GM23338 (cell line): ENCODE data around the gene CACTIN. TPM values are rescaled to one million over a fixed set of nuclear protein-coding genes. Genes with fewer than 3 reads are reported as not detected.

ENCODE experiments used
- ATAC-seq: fragments of 200-7000 bp; cut with Tn5 transposase; 3 replicates; pipeline ENCODE4 v1.9.1; 2020
- DNase-seq: peaks from one replicate; pipeline ENCODE4 v3.0.0-alpha.2; 2015; ENCODE audit warnings: low spot score
- H2AFZ ChIP-seq: fragments of 200-600 bp; sonication (generic); 2 replicates; pipeline ENCODE4 v1.8.0; 2016; ENCODE audit warnings: antibody characterized with exemption, mild to moderate bottlenecking, moderate library complexity
- H3F3A ChIP-seq: fragments of 200-600 bp; sonication (generic); replicated peaks from 2 replicates; pipeline ENCODE4 v1.8.0; 2017; ENCODE audit warnings: antibody characterized with exemption, mixed run types, low read depth
- H3K27ac ChIP-seq: fragments of 200-600 bp; sonication (generic); 2 replicates; pipeline ENCODE4 v1.6.1; 2016; ENCODE audit warnings: low read depth
- H3K27me3 ChIP-seq: fragments of 200-600 bp; sonication (generic); 2 replicates; pipeline ENCODE4 v1.8.0; 2016; ENCODE audit warnings: mild to moderate bottlenecking, mixed run types, moderate library complexity; ENCODE audit not compliant: insufficient read depth
- H3K36me3 ChIP-seq: fragments of 200-600 bp; sonication (generic); 2 replicates; pipeline ENCODE4 v1.8.0; 2016; ENCODE audit warnings: mild to moderate bottlenecking; ENCODE audit not compliant: insufficient read depth
- H3K4me1 ChIP-seq: fragments of 200-600 bp; sonication (generic); 2 replicates; pipeline ENCODE4 v1.8.0; 2016; ENCODE audit warnings: mild to moderate bottlenecking, moderate library complexity; ENCODE audit not compliant: insufficient read depth
- H3K4me2 ChIP-seq: fragments of 200-600 bp; sonication (generic); 2 replicates; pipeline ENCODE4 v1.7.1; 2017; ENCODE audit warnings: mixed run types
- H3K4me3 ChIP-seq: fragments of 200-600 bp; sonication (generic); 2 replicates; pipeline ENCODE4 v1.6.1; 2016; ENCODE audit warnings: mixed run types
- H3K79me2 ChIP-seq: fragments of 200-600 bp; sonication (generic); replicated peaks from 2 replicates; pipeline ENCODE4 v1.8.0; 2017; ENCODE audit warnings: mild to moderate bottlenecking; ENCODE audit not compliant: insufficient read depth
- H3K9me2 ChIP-seq: fragments of 200-600 bp; sonication (generic); 2 replicates; pipeline ENCODE4 v1.8.0; 2017; ENCODE audit not compliant: insufficient read depth
- H4K20me1 ChIP-seq: fragments of 200-600 bp; sonication (generic); replicated peaks from 2 replicates; pipeline ENCODE4 v1.8.0; 2017; ENCODE audit warnings: mild to moderate bottlenecking; ENCODE audit not compliant: insufficient read depth
- H3K27ac Mint-ChIP-seq: 2 replicates; pipeline ENCODE4 v1.8.0; 2020; ENCODE audit warnings: inconsistent platforms, mild to moderate bottlenecking, moderate library complexity, mixed read lengths
- H3K27me3 Mint-ChIP-seq: 3 replicates; pipeline ENCODE4 v1.8.0; 2022; ENCODE audit warnings: low read depth, mild to moderate bottlenecking, moderate library complexity, mixed read lengths, inconsistent platforms; ENCODE audit not compliant: insufficient read depth, poor library complexity
- H3K36me3 Mint-ChIP-seq: 3 replicates; pipeline ENCODE4 v1.8.0; 2021; ENCODE audit warnings: low read depth, mild to moderate bottlenecking, inconsistent platforms, moderate library complexity, mixed read lengths
- H3K4me1 Mint-ChIP-seq: 3 replicates; pipeline ENCODE4 v1.8.0; 2020; ENCODE audit warnings: mild to moderate bottlenecking, inconsistent platforms, mixed read lengths
- H3K4me3 Mint-ChIP-seq: 3 replicates; pipeline ENCODE4 v1.8.0; 2021; ENCODE audit warnings: moderate library complexity, mild to moderate bottlenecking, inconsistent platforms, mixed read lengths
- H3K9me3 Mint-ChIP-seq: 3 replicates; pipeline ENCODE4 v1.8.0; 2020; ENCODE audit warnings: moderate library complexity, mild to moderate bottlenecking, inconsistent platforms, mixed read lengths
- CTCF ChIP-seq, 2 experiments: fragments of 200-600 bp in 1 of 2; sonication (generic) in 1 of 2; conservative IDR thresholded peaks; 2 replicates each; pipeline versions ENCODE4 v1.5.1 to v1.6.1; 2016 to 2017; ENCODE audit warnings: antibody characterized with exemption in 2 of 2, low read depth in 2 of 2, mild to moderate bottlenecking in 2 of 2, moderate library complexity in 1 of 2
- ETS1 ChIP-seq: IDR thresholded peaks from 2 replicates; pipeline ENCODE4 v1.6.1; 2016; ENCODE audit warnings: antibody characterized with exemption
- EZH2phosphoT487 ChIP-seq: fragments of 200-600 bp; sonication (generic); IDR thresholded peaks from one replicate; pipeline ENCODE4 v1.8.1; 2018; ENCODE audit warnings: antibody characterized with exemption; ENCODE audit not compliant: unreplicated experiment
- JUNB ChIP-seq: IDR thresholded peaks from one replicate; pipeline ENCODE4 v1.6.1; 2016; ENCODE audit warnings: antibody characterized with exemption; ENCODE audit not compliant: unreplicated experiment
- ZNF114 ChIP-seq: fragments of 250-450 bp; sonication (Bioruptor Pico); IDR thresholded peaks from 2 replicates; pipeline ENCODE4 v1.5.0; 2020; ENCODE audit warnings: mild to moderate bottlenecking, moderate library complexity
- ZNF331 ChIP-seq: fragments of 250-450 bp; sonication (Bioruptor Pico); IDR thresholded peaks from 2 replicates; pipeline ENCODE4 v1.5.0; 2020; ENCODE audit warnings: low read depth, mild to moderate bottlenecking, moderate library complexity
- polyA plus RNA-seq: library from polyadenylated mRNA; unstranded; fragments of >200 nt; fragmentation: Nextera tagmentation; extraction: Ambion mirVana; gene quantifications from 2 replicates; pipeline ENCODE4 v1.2.1, GENCODE V29; 2016
- total RNA-seq: library from RNA; depleted of rRNA; stranded (reverse); fragments of >200 nt; shearing (Covaris generic); gene quantifications from 2 replicates; pipeline ENCODE4 v1.2.3, GENCODE V29; 2014

Gene CACTIN
- total and polyA plus RNA-seq, 2 experiments from 2014 or later: 14.3 to 47.4 TPM

GRCh38 chr19:3621689-3622088 is 4.9 kb downstream of the CACTIN start:
- Histone ChIP-seq H3K27ac (no peak overlapping the region), H3F3A (0 out of 2 replicates have a peak, but pooled peaks cover 4% of the 10 kb centered on the region), H3K36me3 (no peaks in the 10 kb centered on the region), H3K27me3 (no peaks in the 10 kb centered on the region), H4K20me1 (peaks cover 21% of the 10 kb centered on the region), H3K4me1 (peaks cover 9% of the 10 kb centered on the region; the same call in 1 of the 2 replicates), H3K4me2 (no peak overlapping the region), H2AFZ (no peak overlapping the region), H3K9me2 (no peaks in the 10 kb centered on the region), H3K4me3 (no peak overlapping the region), H3K79me2 (peaks cover 23% of the 10 kb centered on the region)
- no peak for ATAC-seq
- Mint-ChIP-seq H3K36me3 (peaks cover 16% of the 10 kb centered on the region), H3K27me3 (peaks cover 13% of the 10 kb centered on the region), H3K27ac (no peak overlapping the region), H3K4me3 (no peak overlapping the region), H3K4me1 (peaks cover 13% of the 10 kb centered on the region), H3K9me3 (no peaks in the 10 kb centered on the region)
- TF ChIP-seq JUNB (no peak), ETS1 (no peak), ZNF114 (CRISPR knock-in tag) (no peak)
- DNase-seq: no peak

- no peaks in the 10 kb centered on the region for H3K9me3 Mint-ChIP-seq
- peaks cover 9% of the 10 kb centered on the region for H3K27me3 Mint-ChIP-seq
- no peak for ATAC-seq
These were observed 5.6 kb downstream of the CACTIN start for GRCh38 chr19:3620817-3621547.

More at GRCh38 chr19:3620817-3621547, 5.6 kb downstream of the CACTIN start:
- Histone ChIP-seq H3K27me3 (no peaks in the 10 kb centered on the region), H2AFZ (no peak overlapping the region), H3K9me2 (no peaks in the 10 kb centered on the region), H4K20me1 (peaks cover 19% of the 10 kb centered on the region), H3K4me3 (no peak overlapping the region), H3F3A (0 out of 2 replicates have a peak, but pooled peaks cover 4% of the 10 kb centered on the region), H3K4me2 (no peak overlapping the region), H3K27ac (no peak overlapping the region), H3K36me3 (no peaks in the 10 kb centered on the region), H3K4me1 (peaks cover 9% of the 10 kb centered on the region; the same call in 1 of the 2 replicates), H3K79me2 (peaks cover 19% of the 10 kb centered on the region)
- Mint-ChIP-seq H3K36me3 (peaks cover 16% of the 10 kb centered on the region), H3K27ac (no peak overlapping the region), H3K4me3 (no peak overlapping the region), H3K4me1 (peaks cover 11% of the 10 kb centered on the region)
- no peak for TF ChIP-seq CTCF (conservative IDR thresholded peaks at IDR 0.05; ENCODE audit: low read depth in 2 of 2)
- no peak for TF ChIP-seq EZH2phosphoT487
- TF ChIP-seq ZNF331 (CRISPR knock-in tag): no peak
- DNase-seq: no peak
